CD14-positive monocyte (primary cell): ENCODE results near the gene WDR81. TPM values are rescaled to one million over a fixed set of nuclear protein-coding genes. Genes with fewer than 3 reads are reported as not detected.

ENCODE experiments used
- DNase-seq, 3 donors: peaks; one replicate each; pipeline ENCODE4 v3.0.0-alpha.2; 2011 to 2022
- H2AFZ ChIP-seq: 2 replicates; pipeline ENCODE4 v1.6.0; 2012; ENCODE audit warnings: mild to moderate bottlenecking, low read depth, low read length, inconsistent platforms; ENCODE audit not compliant: insufficient read depth, poor library complexity, severe bottlenecking
- H3K27ac ChIP-seq, 2 donors: 1 replicate in 1 of 2; 2 replicates in 1 of 2; pipeline ENCODE4 v1.5.1; 2012 to 2013; ENCODE audit warnings: low read length in 2 of 2, control low read depth in 1 of 2, inconsistent platforms in 1 of 2, low read depth in 1 of 2, mild to moderate bottlenecking in 1 of 2
- H3K27me3 ChIP-seq, 2 donors: one replicate each; pipeline versions ENCODE4 v1.6.0 to v1.6.1; 2011 to 2013; ENCODE audit warnings: low read length in 2 of 2; ENCODE audit not compliant: control insufficient read depth in 2 of 2, insufficient read depth in 2 of 2
- H3K36me3 ChIP-seq, 2 donors: replicated peaks in 1 of 2; 1 replicate in 1 of 2; 2 replicates in 1 of 2; pipeline versions ENCODE4 v1.5.1 to v1.6.1; 2012 to 2013; ENCODE audit warnings: low read length in 2 of 2, control low read depth in 1 of 2, inconsistent platforms in 1 of 2, mild to moderate bottlenecking in 1 of 2; ENCODE audit not compliant: insufficient read depth in 2 of 2, control insufficient read depth in 1 of 2
- H3K4me1 ChIP-seq, 2 donors: 1 replicate in 1 of 2; 2 replicates in 1 of 2; pipeline versions ENCODE4 v1.5.1 to v1.6.1; 2012 to 2013; ENCODE audit warnings: low read length in 2 of 2, control low read depth in 1 of 2, inconsistent platforms in 1 of 2, mild to moderate bottlenecking in 1 of 2, moderate library complexity in 1 of 2; ENCODE audit not compliant: insufficient read depth in 2 of 2, control insufficient read depth in 1 of 2
- H3K4me2 ChIP-seq: replicated peaks from 2 replicates; pipeline ENCODE3; 2012; ENCODE audit warnings: low read length, moderate library complexity, mild to moderate bottlenecking; ENCODE audit not compliant: poor library complexity, severe bottlenecking; ENCODE audit errors: extremely low read depth
- H3K4me3 ChIP-seq, 3 experiments: fragments of 200-600 bp in 1 of 3; sonication (generic) in 1 of 3; replicated peaks in 1 of 3; 1 replicate in 2 of 3; 2 replicates in 1 of 3; pipeline ENCODE4 v1.5.1; 2011 to 2013; ENCODE audit warnings: low read length in 3 of 3, mild to moderate bottlenecking in 3 of 3, control low read depth in 2 of 3, low read depth in 2 of 3, inconsistent platforms in 1 of 3, moderate library complexity in 1 of 3
- H3K79me2 ChIP-seq: 2 replicates; pipeline ENCODE4 v1.6.0; 2012; ENCODE audit warnings: mild to moderate bottlenecking, control low read depth, inconsistent platforms, low read length, moderate library complexity; ENCODE audit not compliant: insufficient read depth
- H3K9ac ChIP-seq: 2 replicates; pipeline ENCODE4 v1.6.0; 2017; ENCODE audit warnings: low read length, mild to moderate bottlenecking; ENCODE audit not compliant: insufficient read depth, poor library complexity, severe bottlenecking
- H3K9me3 ChIP-seq, 2 donors: replicated peaks in 1 of 2; 1 replicate in 1 of 2; 2 replicates in 1 of 2; pipeline versions ENCODE4 v1.5.1 to v1.6.1; 2012 to 2013; ENCODE audit warnings: low read length in 2 of 2, control low read depth in 1 of 2; ENCODE audit not compliant: control insufficient read depth in 1 of 2, insufficient read depth in 1 of 2
- H4K20me1 ChIP-seq: 2 replicates; pipeline ENCODE4 v1.6.0; 2012; ENCODE audit warnings: mild to moderate bottlenecking, low read length, control low read depth, moderate library complexity; ENCODE audit not compliant: insufficient read depth
- H3K27ac Mint-ChIP-seq, 7 donors: one replicate each; pipeline ENCODE4 v1.8.0; 2020; ENCODE audit warnings: mild to moderate bottlenecking in 7 of 7, mixed read lengths in 7 of 7, moderate library complexity in 6 of 7, inconsistent platforms in 2 of 7
- H3K27me3 Mint-ChIP-seq, 3 donors: one replicate each; pipeline ENCODE4 v1.8.0; 2021 to 2022; ENCODE audit warnings: low read depth in 3 of 3, mild to moderate bottlenecking in 3 of 3, mixed read lengths in 3 of 3, moderate library complexity in 3 of 3, inconsistent platforms in 1 of 3
- H3K36me3 Mint-ChIP-seq, 2 donors: one replicate each; pipeline ENCODE4 v1.8.0; 2020; ENCODE audit warnings: mixed read lengths in 2 of 2, inconsistent platforms in 1 of 2, mild to moderate bottlenecking in 1 of 2
- H3K4me1 Mint-ChIP-seq: one replicate; pipeline ENCODE4 v1.8.0; 2020; ENCODE audit warnings: mild to moderate bottlenecking, mixed read lengths
- H3K4me3 Mint-ChIP-seq, 2 donors: one replicate each; pipeline ENCODE4 v1.8.0; 2020; ENCODE audit warnings: mild to moderate bottlenecking in 2 of 2, mixed read lengths in 2 of 2, moderate library complexity in 1 of 2
- H3K9me3 Mint-ChIP-seq, 7 donors: one replicate each; pipeline ENCODE4 v1.8.0; 2020 to 2022; ENCODE audit warnings: mixed read lengths in 7 of 7, mild to moderate bottlenecking in 6 of 7, moderate library complexity in 6 of 7, inconsistent platforms in 2 of 7
- CTCF ChIP-seq: fragments of 200-600 bp; IDR thresholded peaks from one replicate; pipeline ENCODE4 v1.8.0; 2022; ENCODE audit warnings: antibody characterized with exemption, mild to moderate bottlenecking
- WGBS: methylation state at CpG from one replicate; pipeline ENCODE4 v1.1.5; 2013; ENCODE audit warnings: missing lambda C conversion rate; ENCODE audit not compliant: insufficient coverage; 5-methylcytosine and 5-hydroxymethylcytosine counted together
- intact Hi-C, 2 donors: fragments of 100-400 bp; cut with micrococcal nuclease; formaldehyde crosslinking; loops; one replicate each; pipeline versions ENCODE4 v1.15.0 to v1.15.1; 2023
- polyA plus RNA-seq, 3 donors: library from polyadenylated mRNA; depleted of rRNA in 1 of 3; unstranded in 2 of 3; stranded (reverse) in 1 of 3; fragments of 300-500 nt in 2 of 3; fragments of >200 nt in 1 of 3; fragmentation: Illumina TruSeq in 2 of 3; gene quantifications; 1 replicate in 2 of 3; 2 replicates in 1 of 3; pipeline ENCODE4 v1.2.3, GENCODE V29; 2012 to 2021

The WDR81 gene
- polyA plus RNA-seq, 3 donors = 6.2 to 45.4 (median 8.8) TPM

- intact Hi-C loops = no loop called here
- no peak for TF ChIP-seq CTCF
- Histone ChIP-seq H3K9ac (no peak overlapping the region), H3K27me3 (no peaks in the 10 kb centered on the region), H3K79me2 (no peaks in the 10 kb centered on the region), H3K4me1 (peaks cover 33 to 34% of the 10 kb centered on the region in 2 donors), H3K27ac (no peak overlapping the region), H3K4me2 (no peak overlapping the region), H4K20me1 (no peaks in the 10 kb centered on the region), H3K36me3 (no peaks in the 10 kb centered on the region), H3K4me3 (no peak overlapping the region), H3K9me3 (no peaks in the 10 kb centered on the region), H2AFZ (no peak overlapping the region)
- no peak overlapping the region for H3K4me3 Mint-ChIP-seq
- DNase-seq = no peak
- no peak overlapping the region for H3K27ac Mint-ChIP-seq
- peaks cover 0 to 2% of the 10 kb centered on the region in 2 donors for H3K36me3 Mint-ChIP-seq
- H3K27me3 Mint-ChIP-seq = peaks cover 0 to 4% (median 0%) of the 10 kb centered on the region in 3 donors
- no peaks in the 10 kb centered on the region for H3K9me3 Mint-ChIP-seq
- peaks cover 30% of the 10 kb centered on the region for H3K4me1 Mint-ChIP-seq
- WGBS = no CpG with 5 or more reads among the region's 3 CpGs
Measured at GRCh38 chr17:1765576-1765975, 41.1 kb downstream of the WDR81 start.

GRCh38 chr17:1766382-1767135 is 42.1 kb downstream of the WDR81 start:
- WGBS = 88% methylated on average over 13 of the region's 21 CpGs
- H3K36me3 ChIP-seq = no peaks in the 10 kb centered on the region
- H3K36me3 Mint-ChIP-seq = peaks cover 0 to 2% of the 10 kb centered on the region in 2 donors
- no peaks in the 10 kb centered on the region for H3K79me2 ChIP-seq
- H2AFZ ChIP-seq = no peak overlapping the region
- H3K27ac ChIP-seq = no peak overlapping the region
- H3K4me3 Mint-ChIP-seq = no peak overlapping the region
- H3K4me3 ChIP-seq = no peak overlapping the region
- no peak for TF ChIP-seq CTCF
- H3K9ac ChIP-seq = no peak overlapping the region
- intact Hi-C loops = no loop called here
- H3K9me3 Mint-ChIP-seq = no peaks in the 10 kb centered on the region
- no peaks in the 10 kb centered on the region for H3K27me3 ChIP-seq
- no peak for DNase-seq
- no peak overlapping the region for H3K4me2 ChIP-seq
- no peaks in the 10 kb centered on the region for H3K9me3 ChIP-seq
- H3K27me3 Mint-ChIP-seq = peaks cover 0 to 4% (median 2%) of the 10 kb centered on the region in 3 donors
- peaks cover 42 to 43% of the 10 kb centered on the region in 2 donors for H3K4me1 ChIP-seq
- H4K20me1 ChIP-seq = no peaks in the 10 kb centered on the region
- no peak overlapping the region for H3K27ac Mint-ChIP-seq
- H3K4me1 Mint-ChIP-seq = peaks cover 38% of the 10 kb centered on the region
